ENCODE results near the gene GDNF. TPM values are rescaled to one million over a fixed set of nuclear protein-coding genes. Genes with fewer than 3 reads are reported as not detected.
"Not testable (repeated sequence)": the region's sequence is repeated elsewhere in the genome, so short reads cannot be mapped to it uniquely, and the experiment has no call there.

GDNF gene, protein sequence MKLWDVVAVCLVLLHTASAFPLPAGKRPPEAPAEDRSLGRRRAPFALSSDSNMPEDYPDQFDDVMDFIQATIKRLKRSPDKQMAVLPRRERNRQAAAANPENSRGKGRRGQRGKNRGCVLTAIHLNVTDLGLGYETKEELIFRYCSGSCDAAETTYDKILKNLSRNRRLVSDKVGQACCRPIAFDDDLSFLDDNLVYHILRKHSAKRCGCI
- total RNA-seq (2014; rRNA removed; shearing (Covaris generic); ENCODE audit: low replicate concordance), result not detected in 2 replicates

- DNase-seq, result peak; percentile 69
- no peaks in the 10 kb centered on the region for H3K36me3 ChIP-seq
- H3K9me3 ChIP-seq, result no peaks in the 10 kb centered on the region
- H3K27me3 ChIP-seq, result peaks cover 16% of the 10 kb centered on the region
- H3K4me3 ChIP-seq, result peak within 1 kb of the TSS; percentile 47
These were observed at the start of gene GDNF for GRCh38 chr5:37839407-37840052. Gene GDNF, minus strand, starts transcription at chr5:37840041. Its CDS starts 5,245 bp downstream, at chr5:37834796.

DNA sequence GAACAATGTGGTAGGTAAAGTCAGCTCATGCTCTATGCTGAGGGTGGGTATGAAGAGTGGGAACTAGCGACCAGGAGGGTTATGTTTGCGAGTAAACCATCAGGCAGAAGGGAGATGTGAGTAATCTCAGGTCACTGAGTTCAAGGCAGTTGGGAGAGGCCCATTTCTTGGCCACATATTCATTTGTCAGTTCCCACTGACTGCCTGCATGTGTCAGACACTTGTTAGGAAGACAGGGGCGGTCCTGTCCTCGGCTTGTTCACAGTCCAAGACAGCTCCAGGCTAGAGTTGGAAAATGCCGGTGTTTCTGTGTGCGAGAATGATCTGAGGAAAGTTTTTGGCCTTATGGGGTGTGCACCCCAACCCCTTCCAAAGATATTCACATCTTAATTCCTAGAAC, 48.6 kb upstream of the GDNF start:
- Histone ChIP-seq H3K9me3 (no peaks in the 10 kb centered on the region), H3K27me3 (no peaks in the 10 kb centered on the region), H3K36me3 (no peaks in the 10 kb centered on the region), H3K4me3 (no peak overlapping the region)
- DNase-seq, result peak; percentile 51

DNA sequence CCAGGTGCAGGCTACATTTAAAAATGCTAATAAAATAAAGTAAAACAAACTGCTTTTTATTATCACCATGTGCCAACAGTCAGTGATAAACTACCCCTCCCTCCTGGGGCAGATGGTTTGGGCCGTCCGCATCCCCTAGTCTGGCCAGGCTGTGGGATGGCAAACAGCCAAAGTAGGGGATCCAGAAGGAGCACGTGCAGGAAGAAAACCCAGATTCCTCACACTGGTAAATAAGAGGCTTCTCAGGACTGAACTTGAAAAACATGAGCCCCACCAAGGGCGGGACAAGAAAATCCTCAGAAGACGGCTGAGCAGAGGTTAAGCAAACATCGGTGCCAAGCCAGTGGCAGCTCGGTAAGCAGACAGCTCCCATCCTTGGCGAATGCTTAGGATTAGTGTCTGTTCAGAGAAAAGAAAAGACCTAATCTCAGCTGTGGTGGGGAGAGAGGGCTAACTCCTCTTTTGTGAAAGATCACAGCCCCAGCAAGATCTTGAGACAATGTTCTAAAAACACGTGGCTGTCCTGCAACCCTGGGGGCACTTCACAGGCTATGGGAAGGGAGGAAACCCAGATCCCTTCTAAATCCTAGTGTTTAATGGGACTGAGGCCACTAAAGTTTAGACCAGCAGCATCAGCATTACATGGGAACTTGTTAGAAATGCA, 46.5 kb upstream of the GDNF start:
- no peak for DNase-seq
- no peaks in the 10 kb centered on the region for H3K36me3 ChIP-seq
- no peaks in the 10 kb centered on the region for H3K9me3 ChIP-seq
- no peak overlapping the region for H3K4me3 ChIP-seq
- no peaks in the 10 kb centered on the region for H3K27me3 ChIP-seq

DNA sequence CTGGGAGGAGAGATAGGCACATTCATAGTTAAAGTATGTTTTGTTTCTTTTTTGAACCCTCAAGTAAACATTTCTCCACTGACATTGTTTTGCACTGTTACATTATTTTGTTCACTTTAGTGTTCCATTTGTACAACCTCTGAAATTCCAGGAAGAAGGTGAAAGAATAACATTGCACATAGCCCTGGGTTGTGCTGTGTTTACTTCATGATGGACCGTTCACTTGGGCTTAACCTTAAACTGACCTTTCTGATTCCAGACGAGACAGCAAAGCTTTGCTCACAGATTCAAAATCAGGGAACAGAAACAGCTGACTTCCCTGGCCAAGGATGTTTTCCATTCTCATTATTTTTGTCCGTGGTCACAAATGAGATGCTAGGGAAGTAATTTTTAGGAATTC, 42.8 kb upstream of the GDNF start:
- H3K36me3 ChIP-seq, result no peaks in the 10 kb centered on the region
- no peak for DNase-seq
- no peaks in the 10 kb centered on the region for H3K27me3 ChIP-seq
- H3K4me3 ChIP-seq, result no peak overlapping the region
- no peaks in the 10 kb centered on the region for H3K9me3 ChIP-seq

DNA sequence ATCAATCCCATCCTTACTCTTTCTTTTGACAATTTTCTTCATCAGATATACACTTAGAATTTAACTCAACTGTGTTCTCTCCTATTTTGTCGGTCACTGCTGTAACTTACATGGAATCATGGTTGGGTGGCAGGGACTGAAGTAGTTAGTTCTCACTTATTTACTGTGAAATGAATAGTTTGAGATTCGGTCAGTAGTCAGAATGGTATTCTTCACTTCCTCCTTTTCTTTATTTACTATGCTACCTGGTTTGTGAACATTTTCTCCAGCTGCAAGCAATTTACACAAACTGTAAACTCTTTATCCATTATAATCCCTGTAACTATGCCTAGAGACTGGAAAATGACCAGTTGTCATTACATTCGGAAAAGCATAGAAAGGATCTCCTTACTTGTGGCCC, 41.5 kb upstream of the GDNF start:
- Histone ChIP-seq H3K9me3 (no peaks in the 10 kb centered on the region), H3K27me3 (no peaks in the 10 kb centered on the region), H3K4me3 (no peak overlapping the region), H3K36me3 (no peaks in the 10 kb centered on the region)
- no peak for DNase-seq

DNA sequence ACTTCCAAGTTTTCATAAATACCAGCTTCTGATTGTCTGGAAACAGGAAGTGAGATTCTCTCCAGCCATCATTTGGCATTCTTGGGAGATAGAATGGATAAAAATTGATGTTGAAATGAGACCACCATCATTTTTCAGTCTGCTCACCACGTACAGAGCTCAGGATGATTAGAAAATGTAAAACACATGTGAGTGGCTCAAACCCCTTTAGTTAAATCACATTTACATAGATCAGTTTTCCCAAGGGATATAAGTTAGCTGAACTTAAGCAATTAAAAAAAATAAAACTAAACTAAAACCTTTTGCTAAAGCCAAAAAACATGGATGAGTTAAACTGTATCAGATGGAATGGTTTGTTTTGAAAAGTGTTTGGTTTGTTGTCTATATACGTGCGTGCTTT, 37.1 kb upstream of the GDNF start:
- no peak overlapping the region for H3K4me3 ChIP-seq
- H3K36me3 ChIP-seq, result no peaks in the 10 kb centered on the region
- H3K27me3 ChIP-seq, result no peaks in the 10 kb centered on the region
- no peaks in the 10 kb centered on the region for H3K9me3 ChIP-seq
- no peak for DNase-seq

DNA sequence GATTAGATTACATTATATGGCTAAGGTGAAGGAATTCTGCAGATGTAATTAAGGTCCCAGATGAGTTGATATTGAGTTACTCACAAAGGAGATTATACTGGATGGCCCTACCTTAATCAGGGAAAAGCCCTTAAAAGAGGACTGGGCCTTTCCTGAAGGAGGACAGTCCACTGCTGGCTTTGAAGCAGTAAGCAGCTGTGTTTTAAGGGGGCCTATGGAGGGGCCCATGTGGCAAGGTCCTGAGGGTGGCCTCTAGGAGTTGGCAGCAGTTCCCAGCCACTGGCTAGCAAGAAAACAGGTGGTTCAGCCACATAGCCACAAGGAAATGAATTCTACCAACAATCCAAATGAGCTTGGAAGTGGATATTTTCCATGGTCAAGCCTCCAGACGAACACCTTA, 36.4 kb upstream of the GDNF start:
- DNase-seq, result no peak
- no peaks in the 10 kb centered on the region for H3K9me3 ChIP-seq
- no peaks in the 10 kb centered on the region for H3K27me3 ChIP-seq
- H3K36me3 ChIP-seq, result no peaks in the 10 kb centered on the region
- no peak overlapping the region for H3K4me3 ChIP-seq

DNA sequence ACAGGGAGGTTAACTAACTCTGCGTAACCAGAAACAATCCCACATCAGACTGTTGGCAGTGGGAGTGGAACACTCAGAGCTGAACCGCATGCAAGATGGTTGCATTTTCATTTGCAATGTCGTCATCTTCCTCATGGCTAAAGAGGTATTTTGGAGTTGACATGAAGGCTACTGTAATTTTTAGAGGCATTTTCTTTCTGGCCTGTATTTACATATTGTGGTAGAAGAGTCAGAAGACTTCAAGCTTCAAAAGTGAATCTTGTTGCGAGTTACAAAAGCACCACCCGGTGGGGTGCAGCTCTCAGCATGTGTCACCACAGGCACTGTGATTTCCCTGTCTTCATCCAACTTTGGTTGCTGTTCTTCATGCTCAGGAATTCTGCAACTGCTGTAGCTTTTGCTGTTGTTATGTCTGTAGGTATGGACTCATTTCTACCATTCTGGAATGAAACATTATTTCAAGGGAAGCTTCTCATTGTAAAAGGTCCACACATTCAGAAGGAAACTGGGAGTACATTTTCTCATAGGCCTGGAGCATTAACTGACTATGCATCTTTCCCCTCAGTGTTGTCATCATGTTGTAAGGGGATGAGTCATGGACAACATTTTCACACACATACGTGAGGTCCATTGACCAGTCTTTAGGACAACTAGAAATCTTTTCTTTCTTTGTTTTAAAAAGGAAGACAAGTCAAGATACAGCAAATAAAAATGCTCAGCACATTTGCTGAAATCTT, 35.4 kb upstream of the GDNF start:
- no peaks in the 10 kb centered on the region for H3K9me3 ChIP-seq
- H3K27me3 ChIP-seq, result no peaks in the 10 kb centered on the region
- no peak overlapping the region for H3K4me3 ChIP-seq
- H3K36me3 ChIP-seq, result no peaks in the 10 kb centered on the region
- peak; percentile 15 for DNase-seq

DNA sequence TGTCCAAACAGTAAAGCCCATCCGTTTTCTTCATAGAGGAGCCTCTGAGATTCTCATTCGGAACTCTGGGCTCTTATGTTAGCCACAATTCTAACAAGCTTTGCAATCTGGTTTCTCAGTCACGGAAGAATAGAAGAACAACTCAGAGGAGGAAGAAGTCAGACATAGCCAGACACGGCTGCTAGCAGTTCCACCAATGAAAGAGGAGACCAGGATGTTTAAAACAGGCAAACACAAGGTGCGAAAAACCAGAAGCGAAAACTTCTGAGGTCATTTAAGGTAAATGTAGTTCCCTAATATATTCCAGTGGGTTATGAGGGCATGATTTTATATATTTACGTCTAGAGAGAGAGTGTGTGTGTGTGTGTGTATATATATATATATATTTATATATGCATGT, 34.1 kb upstream of the GDNF start:
- no peaks in the 10 kb centered on the region for H3K27me3 ChIP-seq
- H3K9me3 ChIP-seq, result no peaks in the 10 kb centered on the region
- no peak for DNase-seq
- no peak overlapping the region for H3K4me3 ChIP-seq
- no peaks in the 10 kb centered on the region for H3K36me3 ChIP-seq

GRCh38 chr5:37871023-37871815, 31.4 kb upstream of the GDNF start:
- no peaks in the 10 kb centered on the region for H3K9me3 ChIP-seq
- H3K27me3 ChIP-seq, result no peaks in the 10 kb centered on the region
- no peaks in the 10 kb centered on the region for H3K36me3 ChIP-seq
- no peak overlapping the region for H3K4me3 ChIP-seq
- no peak for DNase-seq

DNA sequence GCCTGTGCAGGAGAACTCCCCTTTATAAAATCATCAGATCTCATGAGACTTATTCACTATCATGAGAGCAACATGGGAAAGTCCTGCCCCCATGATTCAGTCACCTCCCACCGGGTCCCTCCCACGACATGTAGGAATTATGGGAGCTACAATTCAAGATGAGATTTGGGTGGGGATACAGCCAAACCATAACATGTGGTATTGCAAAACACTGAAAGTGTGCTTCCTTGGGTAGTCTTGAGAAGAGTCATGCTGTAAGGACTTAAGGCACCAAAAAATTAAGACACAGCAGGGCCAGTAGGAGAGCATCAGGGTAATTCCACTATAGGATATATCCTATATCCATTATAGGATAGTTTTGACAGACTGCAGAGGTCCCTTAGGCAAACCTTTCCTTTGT, 29.4 kb upstream of the GDNF start:
- Histone ChIP-seq H3K36me3 (no peaks in the 10 kb centered on the region), H3K9me3 (no peaks in the 10 kb centered on the region), H3K4me3 (no peak overlapping the region), H3K27me3 (no peaks in the 10 kb centered on the region)
- no peak for DNase-seq

GRCh38 chr5:37867654-37868053, 27.8 kb upstream of the GDNF start:
- H3K36me3 ChIP-seq, result no peaks in the 10 kb centered on the region
- H3K27me3 ChIP-seq, result no peaks in the 10 kb centered on the region
- no peaks in the 10 kb centered on the region for H3K9me3 ChIP-seq
- DNase-seq, result no peak
- no peak overlapping the region for H3K4me3 ChIP-seq

DNA sequence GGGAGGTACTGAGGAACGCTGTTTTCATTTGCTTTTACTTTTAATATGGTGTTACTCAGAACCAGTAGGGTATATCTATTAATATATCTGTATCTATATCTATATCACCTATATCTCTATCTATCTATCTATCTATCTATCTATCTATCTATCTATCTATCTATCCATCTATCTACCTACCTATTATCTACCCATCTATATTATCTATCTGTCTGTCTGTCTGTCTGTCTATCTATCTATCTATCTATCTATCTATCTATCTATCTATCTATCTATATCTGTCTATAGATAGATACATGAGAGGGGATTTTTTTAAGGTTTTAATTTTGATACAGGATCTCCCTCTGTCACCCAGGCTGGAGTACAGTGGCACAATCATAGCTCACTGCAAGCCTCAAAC, 23.1 kb upstream of the GDNF start:
- H3K36me3 ChIP-seq, DNase-seq, H3K9me3 ChIP-seq, H3K27me3 ChIP-seq, H3K4me3 ChIP-seq: not testable (repeated sequence)

- Histone ChIP-seq H3K4me3 (no peak overlapping the region), H3K27me3 (no peaks in the 10 kb centered on the region), H3K36me3 (no peaks in the 10 kb centered on the region), H3K9me3 (no peaks in the 10 kb centered on the region)
- DNase-seq, result no peak
These were observed 20.4 kb upstream of the GDNF start for GRCh38 chr5:37860206-37860605.

- H3K4me3 ChIP-seq, result no peak overlapping the region
- no peaks in the 10 kb centered on the region for H3K36me3 ChIP-seq
- H3K27me3 ChIP-seq, result no peaks in the 10 kb centered on the region
- DNase-seq, result no peak
- no peaks in the 10 kb centered on the region for H3K9me3 ChIP-seq
These were observed 20.0 kb upstream of the GDNF start for GRCh38 chr5:37859805-37860204.

GRCh38 chr5:37858250-37858649, 18.4 kb upstream of the GDNF start:
- H3K36me3 ChIP-seq, result no peaks in the 10 kb centered on the region
- no peak for DNase-seq

GRCh38 chr5:37857696-37858095, 17.9 kb upstream of the GDNF start:
- H3K9me3 ChIP-seq, result no peaks in the 10 kb centered on the region
- no peaks in the 10 kb centered on the region for H3K27me3 ChIP-seq
- no peak for DNase-seq
- no peak overlapping the region for H3K4me3 ChIP-seq
- no peaks in the 10 kb centered on the region for H3K36me3 ChIP-seq

More at GRCh38 chr5:37858250-37858649, 18.4 kb upstream of the GDNF start:
- Histone ChIP-seq H3K9me3 (no peaks in the 10 kb centered on the region), H3K27me3 (no peaks in the 10 kb centered on the region), H3K4me3 (no peak overlapping the region)
